H1 (cell line): ENCODE results near the gene GTF2F2. TPM values are rescaled to one million over a fixed set of nuclear protein-coding genes. Genes with fewer than 3 reads are reported as not detected.

Source experiments
- CTCF ChIA-PET: fragments of 300-600 bp; sonication (Branson Sonifier 250); formaldehyde crosslinking; loops from one replicate; lab custom pipeline; 2021; ENCODE audit not compliant: partially characterized antibody; lab: Charles Lee
- POLR2A ChIA-PET: fragments of 300-600 bp; sonication (Branson Sonifier 250); formaldehyde crosslinking; loops from one replicate; lab custom pipeline; 2021; ENCODE audit warnings: inconsistent platforms; ENCODE audit not compliant: partially characterized antibody; lab: Charles Lee
- DNase-seq, 2 experiments: peaks; one replicate each; pipeline versions ENCODE4 v3.0.0 to v3.0.0-alpha.2; 2010 to 2022; ENCODE audit warnings: low spot score in 2 of 2, low read depth in 1 of 2, mixed read lengths in 1 of 2
- FAIRE-seq: peaks from 2 replicates; lab custom pipeline; 2011; peaks lifted over from hg19 to GRCh38; lab: Jason Lieb, UNC
- H2AFZ ChIP-seq: 2 replicates; pipeline ENCODE4 v1.8.1; 2012; ENCODE audit warnings: low read length, inconsistent platforms
- H2AK5ac ChIP-seq: 2 replicates; pipeline ENCODE4 v1.6.1; 2013; ENCODE audit warnings: low read depth, low read length
- H2BK120ac ChIP-seq: replicated peaks from 2 replicates; pipeline ENCODE3; 2013; ENCODE audit warnings: low read depth, low read length, inconsistent platforms
- H2BK12ac ChIP-seq: 2 replicates; pipeline ENCODE4 v1.6.1; 2013; ENCODE audit warnings: low read depth, low read length
- H2BK15ac ChIP-seq: 2 replicates; pipeline ENCODE4 v1.6.1; 2013; ENCODE audit warnings: low read length
- H2BK20ac ChIP-seq: 2 replicates; pipeline ENCODE4 v1.6.1; 2013; ENCODE audit warnings: low read length
- H2BK5ac ChIP-seq: 2 replicates; pipeline ENCODE4 v1.6.1; 2013; ENCODE audit warnings: low read depth, low read length
- H3K14ac ChIP-seq: 2 replicates; pipeline ENCODE4 v1.6.1; 2013; ENCODE audit warnings: inconsistent platforms; ENCODE audit not compliant: insufficient read length
- H3K18ac ChIP-seq: 2 replicates; pipeline ENCODE4 v1.6.1; 2013; ENCODE audit warnings: low read length; ENCODE audit errors: extremely low read depth
- H3K23ac ChIP-seq: 2 replicates; pipeline ENCODE4 v1.6.1; 2013; ENCODE audit warnings: inconsistent platforms; ENCODE audit not compliant: insufficient read length
- H3K23me2 ChIP-seq: 2 replicates; pipeline ENCODE4 v1.6.1; 2013; ENCODE audit warnings: low read depth, low read length
- H3K27ac ChIP-seq: 2 replicates; pipeline ENCODE4 v1.6.1; 2011; ENCODE audit warnings: low read depth, low read length, inconsistent platforms
- H3K27me3 ChIP-seq, 4 experiments: replicated peaks in 1 of 4; 1 replicate in 1 of 4; 2 replicates in 3 of 4; pipeline versions ENCODE4 v1.6.1 to v1.8.1; 2011 to 2013; ENCODE audit warnings: low read length in 3 of 4, mild to moderate bottlenecking in 3 of 4, inconsistent platforms in 2 of 4, mixed read lengths in 2 of 4, moderate library complexity in 1 of 4; ENCODE audit not compliant: control insufficient read depth in 3 of 4, insufficient read depth in 3 of 4; ENCODE audit errors: extremely low read depth in 1 of 4
- H3K36me3 ChIP-seq, 4 experiments: 2 replicates each; pipeline versions ENCODE4 v1.6.1 to v1.8.1; 2011 to 2013; ENCODE audit warnings: mild to moderate bottlenecking in 4 of 4, low read length in 3 of 4, moderate library complexity in 2 of 4, control low read depth in 1 of 4, inconsistent platforms in 1 of 4; ENCODE audit not compliant: insufficient read depth in 4 of 4, control insufficient read depth in 2 of 4
- H3K4ac ChIP-seq: replicated peaks from 2 replicates; pipeline ENCODE3; 2013; ENCODE audit warnings: low read length, low read depth, mixed read lengths, inconsistent platforms; ENCODE audit not compliant: insufficient read length
- H3K4me1 ChIP-seq, 4 experiments: replicated peaks in 1 of 4; 1 replicate in 1 of 4; 2 replicates in 3 of 4; pipeline versions ENCODE4 v1.6.1 to v1.8.1; 2011 to 2013; ENCODE audit warnings: low read length in 3 of 4, inconsistent platforms in 2 of 4, mixed read lengths in 1 of 4; ENCODE audit not compliant: insufficient read depth in 4 of 4, control insufficient read depth in 3 of 4
- H3K4me2 ChIP-seq, 2 experiments: 2 replicates each; pipeline versions ENCODE4 v1.6.1 to v1.8.1; 2011 to 2013; ENCODE audit warnings: low read depth in 2 of 2, low read length in 2 of 2, control low read depth in 1 of 2, inconsistent platforms in 1 of 2, mild to moderate bottlenecking in 1 of 2; ENCODE audit not compliant: insufficient read depth in 1 of 2
- H3K4me3 ChIP-seq, 4 experiments: fragments of 200-600, 300-600 bp in 1 of 4; sonication (generic), shearing (Covaris generic), sonication (Bioruptor Twin) in 1 of 4; 2 replicates each; pipeline versions ENCODE4 v1.5.1 to v1.8.1; 2011 to 2016; ENCODE audit warnings: low read length in 4 of 4, low read depth in 3 of 4, control low read depth in 2 of 4, inconsistent platforms in 2 of 4, mild to moderate bottlenecking in 2 of 4, mixed read lengths in 1 of 4, moderate library complexity in 1 of 4; ENCODE audit not compliant: insufficient read depth in 2 of 4; ENCODE audit errors: extremely low read depth in 1 of 4
- H3K56ac ChIP-seq: replicated peaks from 2 replicates; pipeline ENCODE3; 2013; ENCODE audit warnings: low read depth, mild to moderate bottlenecking, mixed read lengths, low read length, inconsistent platforms; ENCODE audit not compliant: insufficient read length
- H3K79me1 ChIP-seq: 2 replicates; pipeline ENCODE4 v1.6.1; 2013; ENCODE audit warnings: low read depth, low read length, control low read depth
- H3K79me2 ChIP-seq, 2 experiments: 2 replicates each; pipeline versions ENCODE4 v1.6.1 to v1.8.1; 2012 to 2013; ENCODE audit warnings: low read length in 2 of 2, mild to moderate bottlenecking in 2 of 2, inconsistent platforms in 1 of 2; ENCODE audit not compliant: insufficient read depth in 2 of 2, control insufficient read depth in 1 of 2
- H3K9ac ChIP-seq, 4 experiments: replicated peaks in 1 of 4; 1 replicate in 1 of 4; 2 replicates in 3 of 4; pipeline versions ENCODE4 v1.6.1 to v1.8.1; 2011 to 2013; ENCODE audit warnings: low read depth in 3 of 4, low read length in 3 of 4, control low read depth in 2 of 4, mild to moderate bottlenecking in 2 of 4, moderate library complexity in 2 of 4, inconsistent platforms in 1 of 4; ENCODE audit errors: extremely low read depth in 1 of 4
- H3K9me3 ChIP-seq, 2 experiments: 2 replicates each; pipeline versions ENCODE4 v1.6.1 to v1.8.1; 2012 to 2013; ENCODE audit warnings: mild to moderate bottlenecking in 2 of 2, moderate library complexity in 2 of 2, control low read depth in 1 of 2, inconsistent platforms in 1 of 2, low read depth in 1 of 2, low read length in 1 of 2, mixed read lengths in 1 of 2; ENCODE audit not compliant: insufficient read depth in 2 of 2
- H4K20me1 ChIP-seq, 2 experiments: replicated peaks in 1 of 2; 2 replicates each; pipeline versions ENCODE3 to v1.8.1; 2011 to 2013; ENCODE audit warnings: inconsistent platforms in 2 of 2, low read length in 2 of 2, mild to moderate bottlenecking in 1 of 2; ENCODE audit not compliant: insufficient read depth in 2 of 2, control insufficient read depth in 1 of 2
- H4K5ac ChIP-seq: 2 replicates; pipeline ENCODE4 v1.6.1; 2013; ENCODE audit warnings: low read length, low read depth, mixed read lengths, inconsistent platforms; ENCODE audit not compliant: insufficient read length
- H4K8ac ChIP-seq: 2 replicates; pipeline ENCODE4 v1.8.0; 2013; ENCODE audit warnings: mild to moderate bottlenecking, moderate library complexity, low read length, inconsistent platforms; ENCODE audit not compliant: insufficient read depth; ENCODE audit errors: extremely low read depth
- H4K91ac ChIP-seq: replicated peaks from 2 replicates; pipeline ENCODE3; 2013; ENCODE audit warnings: low read length, mixed read lengths, inconsistent platforms; ENCODE audit not compliant: insufficient read length
- CBX5 ChIP-seq: fragments of 300-800, 300-1000 bp; sonication (generic); IDR thresholded peaks from 2 replicates; pipeline ENCODE4 v1.7.1; 2016; ENCODE audit warnings: antibody characterized with exemption, low read length, low read depth
- CHD2 ChIP-seq: IDR thresholded peaks from 2 replicates; pipeline ENCODE4 v1.6.1; 2012; ENCODE audit warnings: low read length, improper control_type of control experiment
- EP300 ChIP-seq, 2 experiments: IDR thresholded peaks; 1 replicate in 1 of 2; 2 replicates in 1 of 2; pipeline ENCODE4 v1.6.1; 2011 to 2012; ENCODE audit warnings: low read depth in 2 of 2, low read length in 2 of 2, mild to moderate bottlenecking in 2 of 2, borderline replicate concordance in 1 of 2, inconsistent platforms in 1 of 2, moderate library complexity in 1 of 2
- KDM1A ChIP-seq: fragments of 200-600, 300-600 bp; sonication (generic); IDR thresholded peaks from 2 replicates; pipeline ENCODE4 v1.7.1; 2016; ENCODE audit warnings: mild to moderate bottlenecking, low read length, borderline replicate concordance
- PHF8 ChIP-seq: fragments of 200-600 bp; sonication (generic); conservative IDR thresholded peaks from 2 replicates; pipeline ENCODE4 v1.7.1; 2012; ENCODE audit warnings: low read depth, mild to moderate bottlenecking, inconsistent platforms, low read length, moderate library complexity
- RXRA ChIP-seq: IDR thresholded peaks from 2 replicates; pipeline ENCODE4 v1.6.1; 2011; ENCODE audit warnings: low read depth, mild to moderate bottlenecking, low read length, moderate library complexity; ENCODE audit not compliant: insufficient read depth
- SAP30 ChIP-seq: fragments of 300-600 bp; sonication (generic); IDR thresholded peaks from 2 replicates; pipeline ENCODE4 v1.7.1; 2012; ENCODE audit warnings: low read length, moderate library complexity, mild to moderate bottlenecking, inconsistent platforms; ENCODE audit not compliant: insufficient read depth, insufficient replicate concordance
- SIRT6 ChIP-seq: IDR thresholded peaks from one replicate; pipeline ENCODE4 v1.7.1; 2012; ENCODE audit warnings: low read length, inconsistent platforms
- WGBS, 2 experiments: shearing (Covaris generic) in 1 of 2; methylation state at CpG; one replicate each; pipeline versions ENCODE4 v1.1.6 to v1.1.7; 2013 to 2015; ENCODE audit warnings: low lambda C conversion rate in 2 of 2, mixed read lengths in 2 of 2, inconsistent platforms in 1 of 2, low coverage in 1 of 2, missing lambda C conversion rate in 1 of 2; ENCODE audit not compliant: insufficient replicate concordance in 2 of 2, insufficient coverage in 1 of 2, insufficient read length in 1 of 2; ENCODE audit errors: extremely low coverage in 1 of 2, missing lambda C conversion rate in 1 of 2; 5-methylcytosine and 5-hydroxymethylcytosine counted together
- polyA plus RNA-seq, 7 experiments: library from polyadenylated mRNA; depleted of rRNA in 3 of 7; stranded (reverse) in 5 of 7; unstranded in 2 of 7; fragments of >200 nt in 5 of 7; fragments of 200-250 nt in 2 of 7; gene quantifications; 1 replicate in 5 of 7; 2 replicates in 1 of 7; 4 replicates in 1 of 7; pipeline versions ENCODE4 v1.2.1 to v1.2.3, GENCODE V29; 2011 to 2013; ENCODE audit warnings: missing spikeins in 2 of 7, mixed read lengths in 2 of 7
- total RNA-seq: library from RNA; stranded (reverse); fragmentation: NEBNext Ultra II Directional; extraction: Animal tissue kit (Norgen Biotek cat#: 25700); gene quantifications from 2 replicates; pipeline ENCODE4 v1.2.1, GENCODE V29; 2021
- TF ChIP-seq, protein P1 (sequence below): IDR thresholded peaks from 2 replicates; pipeline ENCODE4 v1.6.1; 2011; ENCODE audit warnings: low read depth, mild to moderate bottlenecking, low read length; ENCODE audit not compliant: insufficient read depth
- TF ChIP-seq, protein P2 (sequence below): IDR thresholded peaks from 2 replicates; pipeline ENCODE4 v1.6.1; 2012; ENCODE audit warnings: inconsistent platforms

GTF2F2 gene
- total and polyA plus RNA-seq, 2 of the 8 experiments (the other 6 are each of a cell fraction or from before 2014, with no cell fraction given) = 10.8 to 31.1 TPM

DNA sequence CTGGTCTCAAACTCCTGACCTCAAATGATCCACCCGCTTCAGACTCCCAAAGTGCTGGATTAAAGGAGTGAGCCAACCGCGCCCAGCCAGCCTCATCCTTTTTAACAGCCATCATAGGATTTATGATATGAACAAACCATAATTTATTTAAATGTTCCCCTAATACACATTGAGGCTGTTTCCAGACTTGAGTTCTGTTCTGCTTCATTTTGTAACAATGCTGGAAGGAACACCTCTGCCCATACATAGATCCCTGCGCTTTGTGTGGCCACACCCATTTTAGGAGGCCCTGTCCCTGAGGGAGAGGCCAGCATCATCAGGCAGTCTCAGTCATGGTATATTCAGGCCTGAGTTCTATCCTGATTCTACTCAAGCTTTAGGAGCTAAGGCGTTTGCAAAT, 184.8 kb downstream of the GTF2F2 start:
- no peak overlapping the region for H3K27ac ChIP-seq
- no peaks in the 10 kb centered on the region for H3K79me2 ChIP-seq
- no peak overlapping the region for H3K4me3 ChIP-seq
- CTCF ChIA-PET = interaction anchor here (0.7 to 6.0 kb wide), 2 partner anchors 249 to 257 kb away, joined by 3 to 75 read pairs; no protein-coding TSS in a partner anchor
- H3K27me3 ChIP-seq = no peaks in the 10 kb centered on the region
- H4K91ac ChIP-seq = no peak overlapping the region
- WGBS, 2 experiments = 93% methylated on average over 5 of the region's 5 CpGs; no CpG with 5 or more reads in 1 of the 2 experiments
- no peak for FAIRE-seq
- no peak overlapping the region for H2BK12ac ChIP-seq
- DNase-seq = no peak
- POLR2A ChIA-PET = interaction anchor here (0.6 kb wide), 1 partner anchor 190 kb away, joined by 3 read pairs; no protein-coding TSS in a partner anchor
- no peak overlapping the region for H2BK15ac ChIP-seq
- no peak overlapping the region for H4K5ac ChIP-seq
- peaks cover 0 to 10% (median 9%) of the 10 kb centered on the region in 4 experiments; a peak in 6 of 7 replicates for H3K4me1 ChIP-seq
- no peak overlapping the region for H3K56ac ChIP-seq
- H3K36me3 ChIP-seq = no peaks in the 10 kb centered on the region
- no peak overlapping the region for H2BK20ac ChIP-seq
- H3K23me2 ChIP-seq = no peaks in the 10 kb centered on the region
- H2AK5ac ChIP-seq = no peak overlapping the region
- no peak overlapping the region for H3K14ac ChIP-seq
- H2AFZ ChIP-seq = no peak overlapping the region
- H2BK5ac ChIP-seq = no peak overlapping the region
- H3K23ac ChIP-seq = no peak overlapping the region
- H3K79me1 ChIP-seq = no peaks in the 10 kb centered on the region
- H3K9me3 ChIP-seq = no peaks in the 10 kb centered on the region
- H3K9ac ChIP-seq = no peak overlapping the region
- H3K4ac ChIP-seq = no peak overlapping the region
- no peak overlapping the region for H3K18ac ChIP-seq
- no peak overlapping the region for H2BK120ac ChIP-seq
- no peak overlapping the region for H4K8ac ChIP-seq
- no peaks in the 10 kb centered on the region for H4K20me1 ChIP-seq
- H3K4me2 ChIP-seq = no peak overlapping the region
- TF ChIP-seq SAP30 = no peak
- TF ChIP-seq CBX5 = no peak
- no peak for TF ChIP-seq PHF8
- no peak for TF ChIP-seq EP300 (IDR thresholded peaks at IDR 0.05; ENCODE audit: borderline replicate concordance in 1 of 2, low read depth in 2 of 2, low read length in 2 of 2)
- TF ChIP-seq, protein P1, sequence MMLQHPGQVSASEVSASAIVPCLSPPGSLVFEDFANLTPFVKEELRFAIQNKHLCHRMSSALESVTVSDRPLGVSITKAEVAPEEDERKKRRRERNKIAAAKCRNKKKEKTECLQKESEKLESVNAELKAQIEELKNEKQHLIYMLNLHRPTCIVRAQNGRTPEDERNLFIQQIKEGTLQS = no peak
- TF ChIP-seq, protein P2, sequence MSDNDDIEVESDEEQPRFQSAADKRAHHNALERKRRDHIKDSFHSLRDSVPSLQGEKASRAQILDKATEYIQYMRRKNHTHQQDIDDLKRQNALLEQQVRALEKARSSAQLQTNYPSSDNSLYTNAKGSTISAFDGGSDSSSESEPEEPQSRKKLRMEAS = no peak
- no peak for TF ChIP-seq CHD2
- TF ChIP-seq KDM1A = no peak
- TF ChIP-seq SIRT6 = no peak
- TF ChIP-seq RXRA = no peak
